ENCODE data around the gene MCM3. TPM values are rescaled to one million over a fixed set of nuclear protein-coding genes. Genes with fewer than 3 reads are reported as not detected.
A peak's percentile ranks its signal among the peaks of the same experiment; 100 is the strongest.

Gene MCM3
- total RNA-seq, 1 experiment from 2014 or later, result 276 TPM

GRCh38 chr6:52288841-52289240 is 4.3 kb upstream of the MCM3 start:
- Mint-ChIP-seq H3K9me3 (no peaks in the 10 kb centered on the region), H3K4me1 (peaks cover 5% of the 10 kb centered on the region), H3K27me3 (ENCODE audit: low read depth) (no peaks in the 10 kb centered on the region), H3K4me3 (no peak overlapping the region), H3K36me3 (no peaks in the 10 kb centered on the region), H3K27ac (no peak overlapping the region)
- ChIA-PET POLR2A (interaction anchor here (0.7 kb wide), 1 partner anchor 397 kb away, joined by 3 read pairs; no protein-coding TSS in a partner anchor), CTCF (interaction anchor here (0.7 kb wide), 1 partner anchor 112 kb away, joined by 4 read pairs; no protein-coding TSS in a partner anchor)
- ATAC-seq, result no peak
- DNase-seq (ENCODE audit: low spot score), result no peak
- TF ChIP-seq RORB (CRISPR knock-in tag; IDR thresholded peaks at IDR 0.05) (no peak), MAX (CRISPR knock-in tag; IDR thresholded peaks at IDR 0.05) (no peak), FOXP4 (CRISPR knock-in tag; IDR thresholded peaks at IDR 0.05) (no peak), ZNF423 (CRISPR knock-in tag; IDR thresholded peaks at IDR 0.05) (no peak), SOX15 (CRISPR knock-in tag; IDR thresholded peaks at IDR 0.05) (no peak), FOXJ3 (CRISPR knock-in tag; IDR thresholded peaks at IDR 0.05; ENCODE audit: borderline replicate concordance) (no peak)
- TF ChIP-seq, protein P1, sequence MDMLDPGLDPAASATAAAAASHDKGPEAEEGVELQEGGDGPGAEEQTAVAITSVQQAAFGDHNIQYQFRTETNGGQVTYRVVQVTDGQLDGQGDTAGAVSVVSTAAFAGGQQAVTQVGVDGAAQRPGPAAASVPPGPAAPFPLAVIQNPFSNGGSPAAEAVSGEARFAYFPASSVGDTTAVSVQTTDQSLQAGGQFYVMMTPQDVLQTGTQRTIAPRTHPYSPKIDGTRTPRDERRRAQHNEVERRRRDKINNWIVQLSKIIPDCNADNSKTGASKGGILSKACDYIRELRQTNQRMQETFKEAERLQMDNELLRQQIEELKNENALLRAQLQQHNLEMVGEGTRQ (CRISPR knock-in tag; IDR thresholded peaks at IDR 0.05), result no peak

DNA sequence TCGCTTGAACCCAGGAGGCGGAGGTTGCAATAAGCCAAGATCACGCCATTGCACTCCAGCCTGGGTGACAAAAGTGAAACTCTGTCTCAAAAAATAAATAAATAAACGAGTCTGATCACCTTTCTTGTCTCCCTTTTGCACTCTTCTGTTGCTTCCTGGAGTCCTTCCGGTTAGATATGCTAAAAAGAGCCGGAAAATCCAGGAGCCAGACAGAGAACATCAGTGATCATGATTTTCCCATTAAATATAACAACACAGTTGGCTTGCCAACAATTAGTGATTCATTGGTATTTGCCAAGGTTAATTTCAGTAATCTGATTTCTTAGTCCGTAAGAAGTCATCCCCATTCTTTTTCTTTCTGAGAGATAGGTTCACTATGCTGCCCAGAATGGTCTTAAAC is 3.7 kb upstream of the MCM3 start:
- no peak for DNase-seq (ENCODE audit: low spot score)
- no peaks in the 10 kb centered on the region for H3K27me3 Mint-ChIP-seq (ENCODE audit: low read depth)
- POLR2A ChIA-PET, result no interaction called here
- H3K4me3 Mint-ChIP-seq, result no peak overlapping the region
- H3K27ac Mint-ChIP-seq, result no peak overlapping the region
- peaks cover 4% of the 10 kb centered on the region for H3K36me3 Mint-ChIP-seq
- CTCF ChIA-PET, result interaction anchor here (0.7 kb wide), 1 partner anchor 112 kb away, joined by 4 read pairs; no protein-coding TSS in a partner anchor
- H3K4me1 Mint-ChIP-seq, result peaks cover 9% of the 10 kb centered on the region
- no peak for ATAC-seq
- H3K9me3 Mint-ChIP-seq, result no peaks in the 10 kb centered on the region
- no peak for TF ChIP-seq SP1 (CRISPR knock-in tag; conservative IDR thresholded peaks at IDR 0.05)
- no peak for TF ChIP-seq ZNF423 (CRISPR knock-in tag; IDR thresholded peaks at IDR 0.05)
- no peak for TF ChIP-seq ZNF396 (CRISPR knock-in tag; IDR thresholded peaks at IDR 0.05; ENCODE audit: borderline replicate concordance)
- no peak for TF ChIP-seq PRRX2 (CRISPR knock-in tag; IDR thresholded peaks at IDR 0.05)
- no peak for TF ChIP-seq ETV6 (CRISPR knock-in tag; IDR thresholded peaks at IDR 0.05)
- no peak for TF ChIP-seq ATF6 (CRISPR knock-in tag; IDR thresholded peaks at IDR 0.05)
- no peak for TF ChIP-seq NR1H2 (CRISPR knock-in tag; IDR thresholded peaks at IDR 0.05)
- no peak for TF ChIP-seq GABPB1 (CRISPR knock-in tag; IDR thresholded peaks at IDR 0.05)
- no peak for TF ChIP-seq SMAD4 (CRISPR knock-in tag; IDR thresholded peaks at IDR 0.05)
- TF ChIP-seq, protein P2, sequence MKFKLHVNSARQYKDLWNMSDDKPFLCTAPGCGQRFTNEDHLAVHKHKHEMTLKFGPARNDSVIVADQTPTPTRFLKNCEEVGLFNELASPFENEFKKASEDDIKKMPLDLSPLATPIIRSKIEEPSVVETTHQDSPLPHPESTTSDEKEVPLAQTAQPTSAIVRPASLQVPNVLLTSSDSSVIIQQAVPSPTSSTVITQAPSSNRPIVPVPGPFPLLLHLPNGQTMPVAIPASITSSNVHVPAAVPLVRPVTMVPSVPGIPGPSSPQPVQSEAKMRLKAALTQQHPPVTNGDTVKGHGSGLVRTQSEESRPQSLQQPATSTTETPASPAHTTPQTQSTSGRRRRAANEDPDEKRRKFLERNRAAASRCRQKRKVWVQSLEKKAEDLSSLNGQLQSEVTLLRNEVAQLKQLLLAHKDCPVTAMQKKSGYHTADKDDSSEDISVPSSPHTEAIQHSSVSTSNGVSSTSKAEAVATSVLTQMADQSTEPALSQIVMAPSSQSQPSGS (CRISPR knock-in tag; IDR thresholded peaks at IDR 0.05; ENCODE audit: borderline replicate concordance, low read depth), result no peak

GRCh38 chr6:52286798-52287432 is 2.4 kb upstream of the MCM3 start:
- TF ChIP-seq GABPB1 (CRISPR knock-in tag; IDR thresholded peaks at IDR 0.05), result peak; percentile 63
- no peak for TF ChIP-seq NFE2L1 (CRISPR knock-in tag; IDR thresholded peaks at IDR 0.05)
- TF ChIP-seq, protein P3, sequence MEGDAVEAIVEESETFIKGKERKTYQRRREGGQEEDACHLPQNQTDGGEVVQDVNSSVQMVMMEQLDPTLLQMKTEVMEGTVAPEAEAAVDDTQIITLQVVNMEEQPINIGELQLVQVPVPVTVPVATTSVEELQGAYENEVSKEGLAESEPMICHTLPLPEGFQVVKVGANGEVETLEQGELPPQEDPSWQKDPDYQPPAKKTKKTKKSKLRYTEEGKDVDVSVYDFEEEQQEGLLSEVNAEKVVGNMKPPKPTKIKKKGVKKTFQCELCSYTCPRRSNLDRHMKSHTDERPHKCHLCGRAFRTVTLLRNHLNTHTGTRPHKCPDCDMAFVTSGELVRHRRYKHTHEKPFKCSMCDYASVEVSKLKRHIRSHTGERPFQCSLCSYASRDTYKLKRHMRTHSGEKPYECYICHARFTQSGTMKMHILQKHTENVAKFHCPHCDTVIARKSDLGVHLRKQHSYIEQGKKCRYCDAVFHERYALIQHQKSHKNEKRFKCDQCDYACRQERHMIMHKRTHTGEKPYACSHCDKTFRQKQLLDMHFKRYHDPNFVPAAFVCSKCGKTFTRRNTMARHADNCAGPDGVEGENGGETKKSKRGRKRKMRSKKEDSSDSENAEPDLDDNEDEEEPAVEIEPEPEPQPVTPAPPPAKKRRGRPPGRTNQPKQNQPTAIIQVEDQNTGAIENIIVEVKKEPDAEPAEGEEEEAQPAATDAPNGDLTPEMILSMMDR (IDR thresholded peaks at IDR 0.05), result peak; percentile 45; the same call in 1 of the 2 replicates
- Mint-ChIP-seq H3K9me3 (no peaks in the 10 kb centered on the region), H3K27me3 (ENCODE audit: low read depth) (no peaks in the 10 kb centered on the region), H3K27ac (peak overlapping the region; percentile 7; the same call in 1 of the 2 replicates), H3K4me1 (peaks cover 19% of the 10 kb centered on the region), H3K4me3 (no peak overlapping the region), H3K36me3 (peaks cover 17% of the 10 kb centered on the region)
- no peak for ATAC-seq
- POLR2A ChIA-PET, result no interaction called here
- DNase-seq (ENCODE audit: low spot score), result peak; percentile 74
- CTCF ChIA-PET, result interaction anchor here (0.8 to 3.0 kb wide), 4 partner anchors 66 to 112 kb away, joined by 3 to 30 read pairs (median 12); partner anchors contain the start of gene PAQR8

Measured in WTC11 (cell line).